ENCODE measurements around the gene TMEM258.

TMEM258 gene

DNA sequence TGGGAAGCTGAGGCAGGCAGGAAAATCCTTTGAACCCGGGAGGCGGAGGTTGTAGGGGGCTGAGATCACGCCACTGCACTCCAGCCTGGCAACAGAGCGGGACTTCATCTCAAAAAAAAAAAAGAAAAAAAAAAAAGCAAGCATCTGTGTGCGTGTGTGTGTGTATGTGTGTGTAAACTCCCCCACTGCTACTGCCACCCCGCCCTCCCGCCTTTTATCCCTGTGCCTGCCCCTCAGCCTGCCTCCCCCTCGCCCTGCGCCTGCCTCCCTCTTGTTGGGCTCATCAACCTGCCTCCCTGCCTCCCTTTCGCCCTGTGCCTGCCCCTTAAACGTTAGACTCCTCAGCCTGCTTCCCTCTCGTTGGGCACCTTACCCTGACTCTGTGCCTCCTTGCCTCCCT lies 18.0 kb downstream of the TMEM258 start:
- no peak for DNase-seq

DNA sequence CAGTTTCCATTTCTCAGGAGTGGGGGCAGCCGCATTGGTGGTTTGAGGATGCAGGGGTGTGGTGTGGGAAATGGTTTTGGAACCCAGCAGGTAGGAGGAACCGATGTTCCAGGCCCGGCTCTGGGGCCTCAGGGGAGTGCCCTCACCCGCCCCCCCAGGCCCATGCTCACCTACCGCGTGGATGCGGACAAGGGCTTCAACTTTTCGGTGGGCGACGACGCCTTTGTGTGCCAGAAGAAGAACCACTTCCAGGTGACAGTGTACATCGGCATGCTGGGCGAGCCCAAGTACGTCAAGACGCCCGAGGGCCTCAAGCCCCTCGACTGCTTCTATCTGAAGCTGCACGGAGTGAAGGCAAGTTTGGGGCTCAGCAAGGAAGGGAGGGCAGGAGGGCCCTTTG lies 18.6 kb downstream of the TMEM258 start:
- DNase-seq, result no peak

DNA sequence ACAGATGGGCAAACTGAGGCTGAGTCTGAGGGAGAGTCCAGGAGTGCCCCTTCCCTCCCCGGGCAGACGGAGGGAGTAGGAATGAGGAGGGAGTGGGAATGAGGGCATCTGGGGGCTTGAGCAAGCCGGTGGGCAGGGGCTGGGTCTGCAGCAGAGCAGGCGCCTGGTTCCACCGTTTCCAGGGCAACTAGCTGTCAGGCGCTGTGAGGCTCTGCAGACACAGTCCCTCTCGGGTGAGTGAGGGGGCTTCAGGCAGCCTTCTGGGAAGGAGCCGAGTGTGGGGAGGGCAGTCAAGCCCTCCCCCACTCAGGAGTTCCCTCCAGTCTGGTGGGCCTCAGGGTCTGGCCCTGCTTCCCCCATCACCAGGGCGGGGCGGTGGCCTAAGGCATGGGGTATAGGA lies 19.0 kb downstream of the TMEM258 start:
- no peak for DNase-seq

DNA sequence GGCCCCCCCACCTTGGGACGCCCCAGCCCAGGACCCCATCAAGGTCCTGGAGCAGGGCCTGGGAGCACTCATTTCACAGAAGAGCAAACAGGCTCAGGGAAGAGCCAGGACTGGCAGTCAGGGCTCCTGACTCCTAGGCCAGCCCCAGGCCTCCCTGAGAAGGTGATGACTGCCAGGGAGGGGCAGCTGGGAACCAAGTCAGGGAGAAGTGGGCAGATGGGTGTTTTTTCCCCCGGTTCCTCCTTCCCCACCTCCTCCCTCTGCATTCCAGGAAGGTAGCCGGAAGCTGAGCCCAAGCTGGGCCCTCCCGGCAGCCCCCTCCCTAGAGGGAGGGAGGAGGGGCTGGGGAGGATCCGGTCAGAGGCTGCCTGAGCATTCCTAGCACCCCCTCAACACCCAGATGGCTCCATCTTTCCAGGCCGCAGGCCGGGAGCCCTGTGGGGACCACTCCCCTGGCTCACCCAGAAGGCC lies 20.4 kb downstream of the TMEM258 start:
- DNase-seq, result no peak

DNA sequence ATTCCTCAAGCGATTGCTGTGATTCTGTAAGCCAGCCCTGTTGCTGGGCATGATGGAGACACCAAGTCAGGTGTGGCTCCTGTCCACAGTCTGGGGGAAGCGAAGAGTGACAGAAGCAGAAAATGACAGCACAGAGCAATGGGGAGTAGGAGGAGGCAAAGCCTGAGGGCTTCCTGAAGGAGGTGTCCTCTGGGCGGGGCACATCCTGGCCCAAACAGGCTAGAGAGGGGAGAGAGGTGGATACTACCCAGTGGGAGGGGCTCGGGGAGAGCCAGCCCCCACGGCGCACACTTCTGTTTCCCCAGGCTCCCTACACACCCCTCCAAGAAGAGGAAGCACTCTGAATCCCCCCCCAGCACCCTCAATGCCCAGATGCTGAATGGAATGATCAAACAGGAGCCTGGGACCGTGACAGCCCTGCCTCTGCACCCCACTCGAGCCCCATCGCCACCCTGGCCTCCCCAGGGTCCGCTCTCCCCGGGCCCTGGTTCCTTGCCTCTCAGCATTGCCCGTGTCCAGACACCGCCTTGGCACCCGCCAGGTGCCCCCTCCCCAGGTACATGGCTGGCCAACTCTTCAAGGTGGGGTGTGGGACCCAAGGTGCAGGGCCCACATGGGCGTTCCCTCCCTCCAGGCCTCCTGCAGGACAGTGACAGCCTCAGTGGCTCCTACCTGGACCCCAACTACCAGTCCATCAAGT lies 21.1 kb downstream of the TMEM258 start:
- DNase-seq, result no peak

DNA sequence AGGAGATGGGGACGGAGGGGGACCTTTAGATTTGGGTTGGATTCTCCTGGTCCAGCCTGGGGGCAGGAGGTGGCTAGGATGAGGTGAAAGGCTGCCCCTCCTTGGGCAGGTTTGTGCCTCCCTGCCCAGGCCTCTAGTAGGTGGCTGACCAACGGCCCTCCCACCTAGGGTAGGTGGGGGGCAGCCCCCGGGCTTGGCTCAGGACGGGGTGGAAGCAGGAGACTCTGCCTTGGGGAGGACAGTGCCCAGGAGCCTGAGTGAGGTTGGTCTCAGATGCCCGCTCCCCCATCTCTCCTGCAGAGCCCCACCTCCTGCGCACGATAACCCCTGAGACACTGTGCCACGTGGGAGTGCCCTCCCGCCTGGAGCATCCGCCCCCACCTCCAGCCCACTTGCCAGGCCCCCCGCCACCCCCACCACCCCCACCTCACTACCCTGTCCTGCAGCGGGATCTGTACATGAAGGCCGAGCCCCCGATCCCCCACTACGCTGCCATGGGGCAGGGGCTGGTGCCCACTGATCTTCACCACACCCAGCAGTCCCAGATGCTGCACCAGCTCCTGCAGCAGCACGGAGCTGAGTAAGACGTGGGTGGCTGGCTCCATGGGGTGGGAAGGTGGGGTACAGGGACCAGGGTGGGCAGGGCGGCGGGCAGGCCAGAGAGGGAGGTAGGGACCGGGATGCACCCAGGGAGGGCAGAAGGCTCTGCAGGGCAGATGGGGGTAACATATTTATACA lies 22.3 kb downstream of the TMEM258 start:
- no peak for DNase-seq

DNA sequence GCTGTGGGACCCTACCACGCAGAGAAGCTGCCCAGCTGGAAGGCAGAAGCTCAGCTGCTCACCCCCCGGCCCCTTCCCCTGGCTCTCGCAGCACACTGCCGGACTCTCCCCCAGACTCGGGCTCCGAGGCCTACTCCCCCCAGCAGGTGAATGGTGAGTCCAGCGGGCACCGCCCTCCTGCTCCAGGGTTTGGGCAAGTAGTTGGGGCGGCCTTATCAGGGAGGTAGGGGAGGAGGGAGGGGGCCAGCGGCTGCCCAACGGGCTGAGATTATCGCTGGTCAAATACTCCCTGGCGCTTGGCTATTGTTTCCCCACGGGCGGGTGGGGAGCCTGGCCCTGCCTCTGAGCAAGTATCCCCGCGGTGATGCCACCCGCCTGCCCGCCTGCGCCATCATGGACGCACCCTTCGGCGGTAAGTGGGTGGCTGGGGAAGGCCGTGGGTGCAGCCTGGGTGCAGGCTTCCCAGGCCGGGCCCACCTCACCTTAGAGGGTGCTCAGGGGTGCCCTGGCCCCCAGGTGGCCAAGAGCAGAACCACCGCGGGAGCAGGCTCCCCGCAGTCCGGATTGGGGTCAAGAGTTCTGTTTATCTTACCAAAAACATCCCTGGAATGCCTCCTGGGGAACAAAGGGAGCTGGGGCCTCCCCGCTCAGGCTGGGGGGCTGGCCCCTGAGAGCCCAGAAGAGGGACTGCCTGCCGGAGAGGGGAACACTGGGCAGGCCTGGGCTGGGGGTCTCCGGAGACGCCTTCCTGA lies 23.1 kb downstream of the TMEM258 start:
- no peak for DNase-seq

DNA sequence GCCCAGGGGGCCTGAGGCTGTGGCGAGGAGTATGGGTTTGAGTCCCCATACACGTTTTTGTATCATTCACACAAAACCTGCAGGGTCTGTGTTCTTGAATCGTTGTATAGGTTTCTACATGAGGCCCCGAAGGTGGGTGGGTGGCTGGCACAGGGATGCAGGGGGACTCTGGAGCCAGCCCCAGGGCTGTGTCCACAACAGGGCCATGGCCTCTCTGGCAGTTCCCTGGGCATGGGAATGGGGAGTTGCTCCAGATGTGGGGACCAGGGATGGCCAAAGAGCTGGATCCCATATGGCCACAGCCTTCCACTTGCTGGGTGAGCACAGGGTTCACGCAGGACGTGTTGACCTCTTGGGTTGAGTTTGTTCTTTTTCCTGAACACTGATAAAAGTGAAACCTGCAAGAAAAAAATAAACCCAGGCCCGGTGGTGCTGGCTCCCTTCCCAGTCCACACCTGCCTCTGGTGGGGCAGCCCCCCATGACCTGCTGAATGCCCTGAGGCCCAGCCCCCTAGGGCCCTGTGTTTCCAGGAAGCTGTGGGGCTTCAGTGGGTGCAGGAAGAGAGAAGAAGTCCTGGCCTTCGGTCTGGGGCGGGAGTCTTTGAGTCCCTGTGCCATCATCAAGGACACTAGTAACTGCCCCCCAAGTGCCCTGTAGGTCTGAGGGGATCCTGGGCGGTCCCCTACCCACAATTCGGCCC lies 23.9 kb downstream of the TMEM258 start:
- no peak for DNase-seq

DNA sequence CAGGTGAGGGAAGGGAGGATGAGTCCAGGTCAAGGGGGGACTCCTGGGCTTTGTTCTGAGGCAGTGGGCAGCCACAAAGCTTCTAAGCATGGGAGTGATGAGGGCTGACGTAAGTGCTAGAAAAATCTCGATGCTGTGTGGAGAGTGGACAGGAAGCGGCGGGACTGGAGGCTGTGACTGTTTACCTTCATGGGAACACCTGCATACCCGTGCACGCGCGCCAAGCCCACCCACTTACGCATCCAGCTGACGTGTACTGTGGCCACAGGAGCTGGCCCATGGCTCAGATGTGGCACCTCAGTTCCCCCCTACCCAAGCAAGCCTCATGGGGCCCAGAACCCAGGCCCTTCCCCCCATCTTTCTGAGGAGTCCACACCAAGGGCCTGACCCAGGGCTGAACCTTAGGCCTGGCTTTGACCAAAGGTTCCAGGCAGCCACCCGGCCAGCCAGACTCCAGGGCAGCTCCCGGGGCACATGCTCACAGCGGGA lies 26.0 kb downstream of the TMEM258 start:
- DNase-seq, result no peak

DNA sequence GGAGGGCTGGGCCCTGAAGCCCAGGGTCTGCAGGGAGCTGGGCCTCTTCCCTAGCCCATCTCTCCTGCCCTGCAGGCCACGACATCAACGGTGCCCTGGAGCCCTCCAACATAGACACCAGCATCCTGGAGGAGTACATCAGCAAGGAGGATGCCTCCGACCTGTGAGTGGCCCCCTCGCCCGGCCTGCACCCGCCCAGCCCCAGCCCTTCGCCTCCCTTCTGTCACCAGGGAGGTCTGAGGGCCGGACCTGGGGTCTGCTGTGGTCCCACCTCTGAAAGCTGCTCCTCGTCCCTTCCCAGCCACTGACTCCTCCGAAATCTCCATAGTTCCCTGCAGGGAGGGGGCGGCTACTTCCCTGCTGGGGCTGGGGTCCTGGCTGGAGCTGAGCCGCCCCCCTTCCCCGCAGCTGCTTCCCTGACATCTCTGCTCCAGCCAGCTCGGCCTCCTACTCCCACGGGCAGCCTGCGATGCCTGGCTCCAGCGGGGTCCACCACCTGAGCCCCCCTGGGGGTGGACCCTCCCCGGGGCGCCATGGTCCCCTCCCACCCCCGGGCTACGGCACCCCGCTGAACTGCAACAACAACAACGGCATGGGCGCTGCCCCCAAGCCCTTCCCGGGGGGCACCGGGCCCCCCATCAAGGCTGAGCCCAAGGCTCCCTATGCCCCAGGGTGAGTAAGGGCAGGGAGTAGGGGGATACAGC lies 26.7 kb downstream of the TMEM258 start:
- no peak for DNase-seq

DNA sequence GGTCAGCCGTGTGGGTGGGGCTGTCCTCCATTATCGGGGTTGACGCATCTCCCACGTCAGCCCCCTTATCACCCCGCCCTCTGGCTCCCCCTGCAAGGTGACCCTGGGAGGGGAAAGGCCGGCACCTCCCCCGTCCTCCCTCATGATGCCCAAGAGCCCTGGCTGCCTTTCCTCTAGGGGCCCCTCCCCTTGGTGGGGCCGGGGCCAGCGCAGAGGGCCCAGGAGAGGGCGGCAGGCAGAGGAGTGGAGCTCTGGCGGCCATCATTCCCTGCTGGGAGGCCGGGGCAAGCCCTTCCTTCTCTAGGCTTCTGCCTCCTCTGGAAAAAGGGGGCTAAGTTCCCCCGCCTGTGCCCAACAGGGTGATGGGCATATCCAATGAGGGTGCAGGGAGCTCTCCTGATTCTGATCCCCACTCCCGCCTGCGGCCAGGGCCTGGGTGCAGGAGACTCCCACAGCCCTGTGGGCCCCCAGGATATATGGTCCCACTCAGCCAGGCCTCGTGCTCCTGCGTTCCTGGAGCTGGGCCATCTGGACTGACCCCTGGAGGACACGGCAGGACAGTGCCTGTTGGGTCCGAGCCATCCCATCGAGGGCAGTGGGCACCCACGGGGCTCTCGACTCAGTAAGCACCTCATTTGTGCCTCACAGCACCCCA lies 27.7 kb downstream of the TMEM258 start:
- no peak for DNase-seq

DNA sequence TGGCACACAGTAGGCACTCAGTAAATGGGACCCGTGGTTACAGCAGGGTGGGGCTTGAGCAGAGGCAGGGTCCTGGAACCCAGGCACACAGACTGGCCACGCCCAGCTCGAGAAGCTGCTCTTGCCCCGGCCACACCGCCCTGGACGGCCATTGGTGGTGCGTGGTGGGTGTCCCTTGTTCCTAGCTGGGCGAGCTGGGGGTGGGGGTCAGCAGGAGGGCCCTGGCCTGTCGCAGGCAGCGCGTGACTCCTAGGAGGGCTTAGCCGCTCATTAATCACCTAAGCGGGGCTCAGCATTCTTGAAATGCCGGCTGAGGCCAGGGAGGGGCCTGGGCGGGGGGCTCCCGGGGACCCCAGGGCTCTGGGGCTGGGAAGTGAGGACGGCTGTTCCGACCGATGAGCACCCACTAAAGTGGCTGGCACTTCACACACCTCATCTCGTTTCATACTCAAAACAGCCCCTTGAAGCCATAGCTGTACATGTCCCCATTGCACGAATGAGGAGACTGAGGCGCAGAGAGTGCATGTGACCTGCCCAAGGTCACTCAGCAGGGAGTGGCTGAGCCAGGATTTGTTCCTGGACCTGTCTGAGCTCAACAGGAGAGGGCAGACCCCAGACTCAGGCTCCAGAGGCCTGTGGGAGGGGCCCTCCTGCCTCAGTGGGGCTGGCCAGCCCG lies 28.3 kb downstream of the TMEM258 start:
- DNase-seq, result no peak

DNA sequence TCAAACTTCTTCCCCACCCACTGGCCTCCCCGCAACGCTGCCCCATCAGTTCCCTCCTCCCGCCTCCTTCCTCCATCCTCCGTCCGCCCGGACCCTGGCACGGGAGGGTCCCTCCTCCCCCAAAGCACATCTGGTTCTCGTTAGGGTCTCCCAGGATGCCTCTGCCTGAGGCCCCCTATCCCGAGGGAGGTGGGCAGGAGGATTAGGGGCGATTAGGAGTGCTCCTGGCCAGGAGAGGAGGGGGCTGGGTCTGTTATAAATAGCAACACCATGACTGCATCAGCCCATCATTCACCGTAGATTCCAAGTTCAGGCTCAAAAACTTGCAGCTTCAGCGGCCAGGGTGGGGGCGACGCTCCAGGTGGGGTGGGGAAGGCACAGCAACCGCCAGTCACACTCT lies 29.6 kb downstream of the TMEM258 start:
- no peak for DNase-seq

DNA sequence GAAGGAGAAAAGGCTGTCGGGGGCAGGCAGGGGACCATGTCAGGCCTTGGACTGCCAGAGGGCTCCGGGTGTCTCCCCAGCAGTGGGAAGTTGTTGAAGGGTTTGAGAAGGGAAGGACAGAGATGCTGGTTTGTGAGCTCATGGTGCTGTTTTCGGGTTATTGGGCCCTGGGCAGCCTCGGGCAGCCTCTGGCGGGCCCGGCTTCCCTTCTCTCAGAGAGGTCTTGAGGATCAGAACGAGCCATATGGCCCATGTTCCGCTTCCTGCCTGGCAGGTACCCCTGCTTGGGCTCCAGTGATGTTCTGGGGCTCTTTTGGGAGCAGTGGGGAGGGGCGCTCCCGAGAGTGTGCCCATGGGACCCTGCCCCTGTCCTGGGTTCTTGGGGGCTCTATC lies 30.2 kb downstream of the TMEM258 start:
- DNase-seq, result no peak

DNA sequence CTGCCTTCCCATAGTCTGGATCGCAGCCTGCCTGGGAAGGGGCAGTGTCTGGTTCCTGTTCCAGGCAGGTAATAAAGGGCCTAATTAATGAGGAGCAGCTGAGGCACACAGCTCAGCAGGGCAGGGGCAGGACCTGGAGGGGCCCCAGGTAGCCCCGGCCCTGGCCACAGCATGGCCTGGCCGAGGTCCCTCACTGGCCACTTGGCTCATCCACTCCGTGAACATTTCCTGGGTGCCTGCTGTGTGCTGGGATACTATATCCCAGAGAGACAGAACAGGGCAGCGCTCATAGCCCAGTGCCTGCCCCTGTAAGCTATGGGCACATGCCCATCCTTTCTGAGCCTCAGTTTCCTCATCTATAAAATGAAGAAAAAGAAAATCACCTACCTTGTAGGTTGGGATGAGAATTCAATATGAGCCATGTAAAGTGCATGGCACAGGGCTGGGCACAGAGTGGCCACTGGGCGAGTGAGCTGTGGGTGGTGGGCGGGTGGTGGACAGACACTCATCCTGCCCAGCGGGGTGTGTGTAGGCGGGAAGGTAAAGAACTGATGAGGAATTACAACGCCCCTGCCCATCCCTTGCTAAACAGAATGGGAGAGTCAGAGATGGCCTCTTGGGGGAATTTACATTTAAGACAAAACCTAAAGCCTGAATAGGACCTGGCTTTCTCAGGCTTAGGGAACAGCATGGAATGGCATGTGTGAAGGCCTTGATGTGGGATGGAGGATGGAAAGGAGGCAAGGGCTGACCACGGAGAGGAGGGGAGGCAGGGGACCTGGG lies 30.8 kb downstream of the TMEM258 start:
- no peak for DNase-seq

DNA sequence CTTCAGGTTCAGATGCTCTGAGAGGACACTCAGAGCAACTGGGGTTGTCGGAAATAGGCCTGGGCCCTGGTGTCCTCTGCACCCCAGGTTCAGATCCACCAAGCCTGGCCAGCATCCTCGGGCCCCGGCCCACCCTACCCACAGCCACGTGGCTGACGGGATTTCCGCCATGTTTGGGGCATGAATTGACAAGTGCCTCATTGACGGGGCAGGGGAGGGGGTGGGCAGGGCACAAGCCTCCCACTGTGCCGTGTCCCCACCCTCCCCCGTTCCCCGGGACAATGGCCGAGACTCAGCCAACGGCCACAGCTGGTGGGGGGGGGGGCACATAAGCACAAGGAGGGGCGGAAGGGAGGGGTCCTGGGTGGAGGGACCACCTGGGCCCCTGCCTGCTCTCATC lies 31.5 kb downstream of the TMEM258 start:
- no peak for DNase-seq

DNA sequence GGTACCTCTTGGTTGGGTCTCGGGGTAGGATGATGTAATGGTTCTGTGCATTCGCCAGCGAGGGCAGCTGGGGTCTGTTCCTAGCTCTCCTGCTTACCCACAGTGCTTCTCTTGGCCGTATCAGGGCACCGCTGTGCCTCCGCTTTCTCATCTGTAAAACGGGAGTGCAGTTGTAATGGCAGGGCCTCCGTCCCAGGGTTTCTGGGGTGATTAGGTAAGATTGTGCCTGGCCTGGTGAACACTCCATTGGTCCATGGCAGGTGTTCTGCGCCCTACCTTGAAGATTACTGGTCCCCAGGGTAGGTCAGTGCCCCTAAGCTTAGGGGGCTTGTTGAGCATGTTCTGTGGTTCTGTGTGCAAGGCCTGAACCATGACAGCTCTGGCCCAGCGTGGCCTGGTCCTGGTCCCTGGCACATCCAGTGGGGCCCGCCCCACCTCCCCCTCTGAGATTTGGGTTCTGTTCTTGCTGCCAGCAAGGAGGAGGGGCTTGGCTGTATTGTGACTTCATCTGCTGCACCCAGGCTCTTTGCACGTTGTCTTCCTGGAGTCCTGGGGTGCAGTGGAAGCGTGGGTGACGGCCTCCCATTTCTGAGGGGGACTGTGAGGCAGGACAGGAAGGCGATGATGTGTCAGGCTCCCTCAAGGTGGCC lies 35.1 kb downstream of the TMEM258 start:
- no peak for DNase-seq

DNA sequence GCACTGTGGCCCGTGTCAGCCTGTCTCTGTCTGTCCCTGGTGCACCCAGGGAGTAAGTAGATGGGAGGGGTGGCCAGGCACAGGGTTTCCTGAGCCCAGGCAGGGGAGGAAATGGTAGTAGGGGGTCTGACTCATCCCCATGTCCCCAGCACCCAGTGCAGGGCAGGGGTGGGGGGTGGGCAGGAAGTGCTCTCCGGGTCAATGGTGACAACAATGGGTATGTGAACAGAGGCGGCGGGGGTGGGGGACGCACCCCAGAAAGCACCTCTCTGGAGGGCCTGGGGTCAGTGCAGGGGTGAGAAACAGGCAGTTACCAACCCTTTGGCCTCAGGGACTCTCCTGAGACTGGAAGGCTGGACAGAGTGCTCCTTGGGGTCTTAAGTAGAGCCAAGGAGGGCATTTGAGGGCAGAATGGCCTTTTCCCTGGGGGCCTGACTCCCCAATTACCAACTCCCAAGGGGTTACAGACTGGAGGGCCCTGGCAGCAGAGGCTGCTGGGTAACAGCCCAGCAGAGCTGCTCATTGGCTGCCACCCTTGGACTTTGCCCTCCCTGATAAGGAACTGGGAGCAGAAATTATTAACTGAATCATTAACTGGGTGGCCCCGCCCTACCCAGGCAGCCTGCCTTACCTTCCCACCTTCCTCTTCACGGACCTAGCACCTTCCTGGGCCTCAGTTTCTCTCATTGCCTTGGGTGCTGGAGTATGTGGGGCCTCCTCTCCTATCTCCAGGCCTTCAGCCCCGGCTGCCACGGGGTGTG lies 35.8 kb downstream of the TMEM258 start:
- peak; percentile 63 for DNase-seq

DNA sequence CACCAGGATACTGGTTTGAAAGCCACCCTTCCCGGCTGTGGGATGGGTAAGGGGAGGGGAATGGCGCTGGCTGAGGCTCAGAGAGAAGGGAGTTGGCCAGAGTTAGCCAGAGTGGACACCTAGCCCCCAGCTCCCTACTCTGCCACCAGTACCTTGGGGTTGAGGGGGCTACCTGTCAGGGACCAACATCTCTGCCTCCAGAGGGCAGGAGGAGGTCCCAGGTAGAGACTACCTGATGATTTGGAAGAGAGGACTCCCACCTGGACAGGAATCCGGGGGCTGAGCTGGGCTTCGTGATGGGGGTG lies 36.3 kb downstream of the TMEM258 start:
- no peak for DNase-seq

All from activated CD4-positive, alpha-beta T cell treated with anti-CD3 and anti-CD28 coated beads, Interleukin-10, Interleukin-2, amounts not matched to agents 100 ng/mL and 50 ng/mL, durations not matched to agents 16 hours and 8 hours (primary cell).